KMS-11 (cell line): ENCODE measurements around the gene MID1.

Experiments
- H2AFZ ChIP-seq: fragments of 200-600 bp; sonication (generic); 2 replicates; pipeline ENCODE4 v1.6.1; 2016; ENCODE audit warnings: antibody characterized with exemption, mixed run types, low read depth
- H3K27ac ChIP-seq: fragments of 200-600 bp; sonication (generic); 2 replicates; pipeline ENCODE4 v1.6.1; 2016; ENCODE audit warnings: mild to moderate bottlenecking, mixed run types
- H3K27me3 ChIP-seq: fragments of 200-600 bp; sonication (generic); 2 replicates; pipeline ENCODE4 v1.6.1; 2017; ENCODE audit warnings: mild to moderate bottlenecking, low read depth, mixed run types, moderate library complexity; ENCODE audit not compliant: insufficient read depth
- H3K36me3 ChIP-seq: fragments of 200-600 bp; sonication (generic); 2 replicates; pipeline ENCODE4 v1.6.1; 2017; ENCODE audit warnings: mild to moderate bottlenecking, mixed run types; ENCODE audit not compliant: insufficient read depth
- H3K4me1 ChIP-seq: fragments of 200-600 bp; sonication (generic); 2 replicates; pipeline ENCODE4 v1.6.1; 2016; ENCODE audit warnings: mild to moderate bottlenecking, low read depth, mixed run types; ENCODE audit not compliant: poor library complexity, severe bottlenecking
- H3K4me2 ChIP-seq: fragments of 200-600 bp; sonication (generic); 2 replicates; pipeline ENCODE4 v1.7.0; 2016; ENCODE audit warnings: mild to moderate bottlenecking, mixed run types
- H3K4me3 ChIP-seq: fragments of 200-600 bp; sonication (generic); IDR thresholded peaks from 2 replicates; pipeline ENCODE4 v1.6.1; 2017; ENCODE audit warnings: low read depth, low read length, mixed read lengths; ENCODE audit not compliant: insufficient read depth
- H3K79me2 ChIP-seq: fragments of 200-600 bp; sonication (generic); 2 replicates; pipeline ENCODE4 v1.6.1; 2016; ENCODE audit warnings: low read depth, mixed run types; ENCODE audit not compliant: insufficient read depth
- H3K9ac ChIP-seq: fragments of 200-600 bp; sonication (generic); 2 replicates; pipeline ENCODE4 v1.6.1; 2016; ENCODE audit warnings: mild to moderate bottlenecking, mixed run types
- H4K20me1 ChIP-seq: fragments of 200-600 bp; sonication (generic); 2 replicates; pipeline ENCODE4 v1.6.1; 2016; ENCODE audit warnings: mild to moderate bottlenecking, mixed run types; ENCODE audit not compliant: insufficient read depth
- CTCF ChIP-seq: fragments of 200-600 bp; sonication (generic); conservative IDR thresholded peaks from 2 replicates; pipeline ENCODE4 v1.6.1; 2017; ENCODE audit warnings: low read depth, mild to moderate bottlenecking, antibody characterized with exemption, low read length, moderate library complexity, mixed read lengths

Gene MID1

GRCh38 chrX:10420134-10420533 lies 200.3 kb downstream of the MID1 start:
- Histone ChIP-seq H3K4me2 (no peak overlapping the region), H3K27ac (no peak overlapping the region), H3K9ac (no peak overlapping the region), H2AFZ (no peak overlapping the region), H3K4me3 (no peak overlapping the region), H3K36me3 (no peaks in the 10 kb centered on the region), H3K4me1 (no peaks in the 10 kb centered on the region), H3K27me3 (no peaks in the 10 kb centered on the region), H4K20me1 (no peaks in the 10 kb centered on the region), H3K79me2 (no peaks in the 10 kb centered on the region)
- no peak for TF ChIP-seq CTCF

DNA sequence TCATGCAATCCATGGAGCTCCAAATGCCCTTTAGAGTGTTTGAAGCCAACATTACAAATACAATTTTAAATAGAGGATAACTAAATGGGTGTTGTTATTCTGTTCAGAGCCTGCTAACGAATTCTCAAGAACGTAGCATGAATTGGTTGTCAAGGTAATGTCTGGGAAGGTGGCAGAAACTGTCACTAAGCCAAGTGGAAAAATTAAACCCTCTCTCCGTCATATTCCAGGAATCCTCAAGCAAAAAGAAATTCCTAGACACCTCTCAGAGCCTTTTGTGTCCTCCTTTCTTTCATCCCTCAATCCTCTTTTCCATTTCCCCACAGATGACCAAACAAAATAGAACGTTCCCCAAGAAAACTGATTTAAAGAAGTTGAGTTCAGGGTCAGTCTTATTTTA lies 204.0 kb downstream of the MID1 start:
- no peak for TF ChIP-seq CTCF
- H3K36me3 ChIP-seq = no peaks in the 10 kb centered on the region
- H2AFZ ChIP-seq = no peak overlapping the region
- no peaks in the 10 kb centered on the region for H3K79me2 ChIP-seq
- no peaks in the 10 kb centered on the region for H3K4me1 ChIP-seq
- no peaks in the 10 kb centered on the region for H3K27me3 ChIP-seq
- H3K4me2 ChIP-seq = no peak overlapping the region
- H3K9ac ChIP-seq = no peak overlapping the region
- H4K20me1 ChIP-seq = no peaks in the 10 kb centered on the region
- H3K4me3 ChIP-seq = no peak overlapping the region
- H3K27ac ChIP-seq = no peak overlapping the region

GRCh38 chrX:10415306-10416001 lies 204.9 kb downstream of the MID1 start:
- Histone ChIP-seq H4K20me1 (no peaks in the 10 kb centered on the region), H3K4me2 (no peak overlapping the region), H2AFZ (no peak overlapping the region), H3K79me2 (no peaks in the 10 kb centered on the region), H3K4me3 (no peak overlapping the region), H3K36me3 (no peaks in the 10 kb centered on the region), H3K4me1 (no peaks in the 10 kb centered on the region), H3K27me3 (no peaks in the 10 kb centered on the region), H3K9ac (no peak overlapping the region), H3K27ac (no peak overlapping the region)
- no peak for TF ChIP-seq CTCF

GRCh38 chrX:10414862-10415261 lies 205.5 kb downstream of the MID1 start:
- no peak overlapping the region for H3K27ac ChIP-seq
- no peak for TF ChIP-seq CTCF
- H2AFZ ChIP-seq = no peak overlapping the region
- no peaks in the 10 kb centered on the region for H3K79me2 ChIP-seq
- H3K9ac ChIP-seq = no peak overlapping the region
- no peak overlapping the region for H3K4me2 ChIP-seq
- H3K4me1 ChIP-seq = no peaks in the 10 kb centered on the region
- no peak overlapping the region for H3K4me3 ChIP-seq
- H4K20me1 ChIP-seq = no peaks in the 10 kb centered on the region
- no peaks in the 10 kb centered on the region for H3K36me3 ChIP-seq
- H3K27me3 ChIP-seq = no peaks in the 10 kb centered on the region
